Retina (tissue), 1 donor: ENCODE data around the gene SOWAHC.
A peak's percentile ranks its signal among the peaks of the same experiment; 100 is the strongest.

Experiments used
- DNase-seq: peaks from one replicate; pipeline ENCODE4 v3.0.0-alpha.2; 2016

Gene SOWAHC

DNA sequence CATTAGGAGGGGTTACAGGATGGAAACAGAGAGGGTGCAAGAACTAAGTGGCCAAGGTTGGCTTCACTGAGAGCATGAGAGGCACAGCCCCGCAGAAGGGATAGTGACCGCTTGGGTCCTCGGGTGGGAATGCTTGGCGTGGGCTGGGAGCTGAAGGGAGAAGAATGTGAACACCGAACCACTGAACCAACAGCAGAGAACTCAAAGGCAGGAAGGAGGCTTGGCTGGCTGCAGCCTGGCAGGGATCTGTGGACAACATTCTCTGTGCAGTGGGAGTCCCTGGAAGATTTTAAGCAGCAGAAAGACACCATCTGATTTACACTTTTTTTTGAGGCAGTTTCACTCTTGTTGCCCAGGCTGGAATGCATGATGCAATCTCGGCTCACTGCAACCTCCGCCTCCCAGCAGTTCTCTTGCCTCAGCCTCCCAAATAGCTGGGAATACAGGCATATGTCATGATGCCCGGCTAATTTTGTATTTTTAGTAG lies 33.9 kb downstream of the SOWAHC start:
- no peak for DNase-seq

- no peak for DNase-seq
Observed at GRCh38 chr2:109649736-109650695, 35.9 kb downstream of the SOWAHC start.

GRCh38 chr2:109654326-109655050 lies 40.3 kb downstream of the SOWAHC start:
- DNase-seq: no peak

DNA sequence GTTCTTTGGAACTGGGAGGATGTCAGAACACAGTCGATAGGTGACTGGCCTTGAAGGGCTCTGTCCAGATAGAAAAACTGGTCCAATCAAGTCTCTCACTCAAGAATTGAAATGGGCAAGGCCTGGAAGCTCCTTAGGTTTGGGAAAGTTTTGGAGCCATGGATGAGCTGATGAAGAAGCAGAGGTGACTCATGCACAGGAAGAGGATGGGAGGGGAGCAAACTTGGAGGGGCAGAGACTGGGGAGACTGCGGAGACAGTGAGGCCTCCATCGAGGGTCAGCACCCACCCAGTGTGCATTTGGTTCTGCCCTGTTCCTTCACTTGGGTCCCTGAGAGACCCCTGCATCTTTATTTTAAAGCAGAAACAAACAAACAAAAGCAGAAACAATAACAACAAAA lies 41.1 kb downstream of the SOWAHC start:
- no peak for DNase-seq

GRCh38 chr2:109659396-109660045 lies 45.4 kb downstream of the SOWAHC start:
- peak; percentile 46 for DNase-seq

DNA sequence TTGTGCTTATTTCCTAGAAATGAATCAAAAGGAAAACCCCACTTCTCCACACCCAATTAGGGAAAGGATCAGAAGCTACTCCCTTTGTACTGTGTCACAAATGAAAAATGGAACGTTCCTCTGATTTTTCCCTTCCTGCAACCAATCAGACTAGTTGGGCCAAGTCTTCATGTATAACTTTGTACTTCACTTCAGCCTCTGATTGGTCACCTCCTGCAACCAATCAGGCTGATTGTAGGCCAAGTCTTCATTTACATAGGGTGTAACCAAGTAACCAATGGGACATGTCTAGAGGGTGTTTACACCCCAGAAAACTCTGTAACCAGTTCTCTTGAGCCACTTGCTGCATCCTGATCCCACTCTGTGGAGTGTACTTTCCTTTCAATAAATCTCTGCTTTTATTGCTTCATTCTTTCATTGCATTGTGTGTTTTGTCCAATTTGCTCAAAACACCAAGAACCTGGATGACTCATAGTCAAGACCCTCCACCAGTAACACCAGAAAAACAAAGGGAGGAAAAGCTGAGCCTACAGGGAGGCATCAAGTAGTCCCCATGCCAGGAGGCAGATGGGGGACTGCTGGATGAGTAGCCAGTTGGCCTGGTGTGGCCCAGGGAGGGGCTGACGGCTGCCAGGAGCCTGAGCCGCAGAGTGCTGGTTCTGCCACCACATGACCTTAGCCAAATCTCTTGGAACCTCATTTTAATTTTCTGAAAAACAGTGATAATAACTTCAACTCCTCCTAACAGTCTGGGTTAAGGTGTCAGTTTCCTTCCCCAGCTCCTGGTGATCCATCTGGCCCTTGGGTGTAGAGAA lies 46.1 kb downstream of the SOWAHC start:
- no peak for DNase-seq

- no peak for DNase-seq
Observed at GRCh38 chr2:109662889-109663288, 48.7 kb downstream of the SOWAHC start.

DNA sequence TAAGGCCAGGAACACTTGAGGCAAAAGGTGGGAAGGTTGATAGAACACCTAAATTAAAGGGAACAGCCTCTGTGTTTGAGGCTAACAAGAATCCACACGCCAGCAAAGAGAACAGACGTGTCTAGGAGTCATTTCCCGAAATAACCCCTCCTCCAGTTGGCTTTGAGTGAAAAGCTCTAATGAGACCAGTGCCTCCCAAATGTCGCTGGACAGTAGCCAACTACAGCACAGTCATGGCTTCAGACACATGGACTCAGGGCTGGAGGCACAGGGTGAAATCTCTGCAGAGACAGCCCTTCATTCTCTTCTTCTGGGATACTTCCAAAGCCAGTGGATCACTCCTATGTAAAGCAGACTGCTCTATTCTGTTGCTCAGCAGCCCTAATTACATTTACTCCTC lies 49.6 kb downstream of the SOWAHC start:
- no peak for DNase-seq

- no peak for DNase-seq
Observed at GRCh38 chr2:109666466-109666865, 52.3 kb downstream of the SOWAHC start.
